GM13977 (cell line): ENCODE data around the gene CLTRN.

Experiments
- DNase-seq: peaks from one replicate; pipeline ENCODE4 v3.0.0; 2012; ENCODE audit warnings: low spot score
- CTCF ChIP-seq: IDR thresholded peaks from 2 replicates; pipeline ENCODE4 v1.5.1; 2012; ENCODE audit warnings: mild to moderate bottlenecking, control low read depth; ENCODE audit not compliant: insufficient read depth; ENCODE audit errors: extremely low read depth, missing control alignments
- in situ Hi-C: fragments of 300-500 bp; cut with MboI; formaldehyde crosslinking; loops from one replicate; pipeline ENCODE4 v1.12.0; 2022; ENCODE audit warnings: low sequenced_read_pairs, low pct_unique_long_range_greater_than_20kb, mixed read lengths, inconsistent platforms; ENCODE audit not compliant: unreplicated experiment

The CLTRN gene

GRCh38 chrX:15683193-15683592, 18.6 kb upstream of the CLTRN start:
- DNase-seq, result no peak
- in situ Hi-C loops, result no loop called here
- TF ChIP-seq CTCF, result no peak

GRCh38 chrX:15681433-15681832, 16.8 kb upstream of the CLTRN start:
- no peak for TF ChIP-seq CTCF
- no peak for DNase-seq
- in situ Hi-C loops, result no loop called here

- in situ Hi-C loops, result no loop called here
- no peak for DNase-seq
- TF ChIP-seq CTCF, result no peak
Observed at GRCh38 chrX:15680401-15680800, 15.8 kb upstream of the CLTRN start.

- no peak for TF ChIP-seq CTCF
- in situ Hi-C loops, result no loop called here
- no peak for DNase-seq
Observed at GRCh38 chrX:15679246-15679645, 14.6 kb upstream of the CLTRN start.

GRCh38 chrX:15678339-15678738, 13.7 kb upstream of the CLTRN start:
- in situ Hi-C loops, result no loop called here
- no peak for DNase-seq
- no peak for TF ChIP-seq CTCF

GRCh38 chrX:15676886-15677285, 12.3 kb upstream of the CLTRN start:
- in situ Hi-C loops, result no loop called here
- no peak for TF ChIP-seq CTCF
- DNase-seq, result no peak

GRCh38 chrX:15675490-15675921, 10.9 kb upstream of the CLTRN start:
- DNase-seq, result peak; percentile 81
- in situ Hi-C loops, result no loop called here
- TF ChIP-seq CTCF, result no peak
